NT2/D1 (cell line): Measurements from ENCODE around the gene DKK2.

Experiments used
- DNase-seq: peaks from one replicate; pipeline ENCODE4 v3.0.0-alpha.2; 2011; ENCODE audit warnings: low read depth, low spot score
- H3K27me3 ChIP-seq: 2 replicates; pipeline ENCODE4 v1.6.0; 2011; ENCODE audit warnings: mild to moderate bottlenecking; ENCODE audit not compliant: insufficient read length, insufficient read depth
- H3K36me3 ChIP-seq: 2 replicates; pipeline ENCODE4 v1.6.1; 2011; ENCODE audit warnings: mild to moderate bottlenecking, low read length, mixed read lengths; ENCODE audit not compliant: insufficient read depth, insufficient read length
- H3K4me1 ChIP-seq: 2 replicates; pipeline ENCODE4 v1.5.1; 2011; ENCODE audit not compliant: insufficient read depth, insufficient read length
- H3K4me3 ChIP-seq: 2 replicates; pipeline ENCODE4 v1.5.1; 2011; ENCODE audit warnings: low read depth; ENCODE audit not compliant: insufficient read length
- H3K9ac ChIP-seq: 2 replicates; pipeline ENCODE4 v1.6.0; 2011; ENCODE audit warnings: low read depth; ENCODE audit not compliant: insufficient read length
- H3K9me3 ChIP-seq: 2 replicates; pipeline ENCODE4 v1.5.1; 2011; ENCODE audit warnings: mild to moderate bottlenecking, low read length; ENCODE audit not compliant: insufficient read depth
- SUZ12 ChIP-seq: IDR thresholded peaks from 2 replicates; pipeline ENCODE4 v1.6.1; 2011; ENCODE audit not compliant: insufficient read length, insufficient read depth; ENCODE audit errors: extremely low read depth
- YY1 ChIP-seq: IDR thresholded peaks from 2 replicates; pipeline ENCODE4 v1.6.1; 2011; ENCODE audit not compliant: insufficient read length, insufficient read depth
- ZNF274 ChIP-seq: IDR thresholded peaks from 2 replicates; pipeline ENCODE4 v1.6.1; 2011; ENCODE audit warnings: mild to moderate bottlenecking, low read depth, low read length

Gene DKK2

GRCh38 chr4:106985830-106986229, 50.3 kb downstream of the DKK2 start:
- no peak overlapping the region for H3K9ac ChIP-seq
- DNase-seq = no peak
- no peaks in the 10 kb centered on the region for H3K27me3 ChIP-seq
- H3K36me3 ChIP-seq = no peaks in the 10 kb centered on the region
- no peaks in the 10 kb centered on the region for H3K9me3 ChIP-seq
- TF ChIP-seq SUZ12 (no peak), ZNF274 (no peak), YY1 (no peak)
- no peaks in the 10 kb centered on the region for H3K4me1 ChIP-seq
- no peak overlapping the region for H3K4me3 ChIP-seq

GRCh38 chr4:106982711-106983211, 53.4 kb downstream of the DKK2 start:
- Histone ChIP-seq H3K4me3 (no peak overlapping the region), H3K27me3 (no peaks in the 10 kb centered on the region), H3K4me1 (no peaks in the 10 kb centered on the region), H3K9ac (no peak overlapping the region), H3K36me3 (no peaks in the 10 kb centered on the region), H3K9me3 (no peaks in the 10 kb centered on the region)
- no peak for DNase-seq
- TF ChIP-seq SUZ12 (no peak), YY1 (no peak)

- DNase-seq = peak; percentile 8
- H3K36me3 ChIP-seq = no peaks in the 10 kb centered on the region
- H3K9ac ChIP-seq = no peak overlapping the region
- TF ChIP-seq SUZ12 = no peak
- no peak for TF ChIP-seq ZNF274
- TF ChIP-seq YY1 = no peak
- H3K4me3 ChIP-seq = no peak overlapping the region
- H3K4me1 ChIP-seq = no peaks in the 10 kb centered on the region
- H3K9me3 ChIP-seq = no peaks in the 10 kb centered on the region
- no peaks in the 10 kb centered on the region for H3K27me3 ChIP-seq
Observed at GRCh38 chr4:106981431-106981830, 54.7 kb downstream of the DKK2 start.

- no peaks in the 10 kb centered on the region for H3K27me3 ChIP-seq
- no peaks in the 10 kb centered on the region for H3K4me1 ChIP-seq
- DNase-seq = no peak
- H3K9me3 ChIP-seq = no peaks in the 10 kb centered on the region
- H3K9ac ChIP-seq = no peak overlapping the region
- no peak overlapping the region for H3K4me3 ChIP-seq
- no peak for TF ChIP-seq ZNF274
- TF ChIP-seq YY1 = no peak
- no peak for TF ChIP-seq SUZ12
- H3K36me3 ChIP-seq = no peaks in the 10 kb centered on the region
Observed at GRCh38 chr4:106979476-106979875, 56.6 kb downstream of the DKK2 start.

- DNase-seq = peak; percentile 3
- Histone ChIP-seq H3K9ac (no peak overlapping the region), H3K9me3 (no peaks in the 10 kb centered on the region), H3K27me3 (no peaks in the 10 kb centered on the region), H3K36me3 (no peaks in the 10 kb centered on the region), H3K4me3 (no peak overlapping the region), H3K4me1 (no peaks in the 10 kb centered on the region)
- no peak for TF ChIP-seq SUZ12
Observed at GRCh38 chr4:106978046-106978774, 57.9 kb downstream of the DKK2 start.

GRCh38 chr4:106971636-106972035, 64.5 kb downstream of the DKK2 start:
- no peak for DNase-seq
- H3K9ac ChIP-seq = no peak overlapping the region
- no peaks in the 10 kb centered on the region for H3K36me3 ChIP-seq
- no peaks in the 10 kb centered on the region for H3K4me1 ChIP-seq
- no peaks in the 10 kb centered on the region for H3K27me3 ChIP-seq
- TF ChIP-seq SUZ12 = no peak
- TF ChIP-seq YY1 = no peak
- TF ChIP-seq ZNF274 = no peak
- no peaks in the 10 kb centered on the region for H3K9me3 ChIP-seq
- H3K4me3 ChIP-seq = no peak overlapping the region

GRCh38 chr4:106967892-106968291, 68.2 kb downstream of the DKK2 start:
- no peak for TF ChIP-seq YY1
- TF ChIP-seq SUZ12 = no peak

More at GRCh38 chr4:106967892-106968291, 68.2 kb downstream of the DKK2 start:
- no peaks in the 10 kb centered on the region for H3K36me3 ChIP-seq
- no peaks in the 10 kb centered on the region for H3K27me3 ChIP-seq
- H3K9me3 ChIP-seq = no peaks in the 10 kb centered on the region
- H3K4me1 ChIP-seq = no peaks in the 10 kb centered on the region
- no peak overlapping the region for H3K9ac ChIP-seq
- H3K4me3 ChIP-seq = no peak overlapping the region
- DNase-seq = no peak
